ENCODE measurements around the gene CDCP1. TPM values are rescaled to one million over a fixed set of nuclear protein-coding genes. Genes with fewer than 3 reads are reported as not detected.

CDCP1 gene
- total RNA-seq, 4 donors from 2014 or later = 41.6 to 64.6 (median 53.4) TPM

- H3K27me3 ChIP-seq = no peaks in the 10 kb centered on the region
- WGBS, 2 donors (ENCODE audit: low coverage in 1 of 2) = 85% methylated on average over 4 of the region's 4 CpGs; no CpG with 5 or more reads in 1 of the 2 donors
- intact Hi-C loops (cut with DNase I; ENCODE audit: low total_unique reads) = no loop called here
Observed at GRCh38 chr3:45191424-45191823, 45.2 kb upstream of the CDCP1 start.

GRCh38 chr3:45188719-45189659 lies 42.8 kb upstream of the CDCP1 start:
- H3K9me3 ChIP-seq = no peaks in the 10 kb centered on the region
- WGBS, 2 donors (ENCODE audit: low coverage in 1 of 2) = 63 to 67% methylated on average over 2 to 8 of the region's 8 CpGs
- H3K36me3 ChIP-seq = no peaks in the 10 kb centered on the region
- in situ Hi-C loops (cut with MboI; ENCODE audit: low pct_ligation_motif_present in 1 of 4, low pct_unique_long_range_greater_than_20kb in 1 of 4, low sequenced_read_pairs in 3 of 4) = no loop called here
- no peak overlapping the region for H3K4me3 ChIP-seq
- TF ChIP-seq EP300 (IDR thresholded peaks at IDR 0.05; ENCODE audit: low read depth) = no peak
- TF ChIP-seq POLR2AphosphoS5 (IDR thresholded peaks at IDR 0.05) = peak in 2 of 3 donors; percentile 23 to 74
- intact Hi-C loops (cut with DNase I; ENCODE audit: low total_unique reads) = no loop called here
- H3K4me1 ChIP-seq = peaks cover under 1 to 29% (median 5%) of the 10 kb centered on the region in 4 donors
- peak overlapping the region in 2 of 4 donors; percentile 15 to 26 for H3K27ac ChIP-seq
- H3K27me3 ChIP-seq = no peaks in the 10 kb centered on the region
- DNase-seq = no peak

More at GRCh38 chr3:45191424-45191823, 45.2 kb upstream of the CDCP1 start:
- Histone ChIP-seq H3K27ac (peak overlapping the region in 1 of 4 donors; percentile 3), H3K4me3 (no peak overlapping the region), H3K36me3 (no peaks in the 10 kb centered on the region), H3K9me3 (no peaks in the 10 kb centered on the region), H3K4me1 (peaks cover 0 to 32% (median 11%) of the 10 kb centered on the region in 4 donors)
- TF ChIP-seq EP300 (IDR thresholded peaks at IDR 0.05; ENCODE audit: low read depth) = no peak
- TF ChIP-seq POLR2AphosphoS5 (IDR thresholded peaks at IDR 0.05) = no peak
- TF ChIP-seq CTCF (IDR thresholded peaks at IDR 0.05) = no peak
- no peak for TF ChIP-seq POLR2A (IDR thresholded peaks at IDR 0.05)
- no peak for DNase-seq
- in situ Hi-C loops (cut with MboI; ENCODE audit: low pct_ligation_motif_present in 1 of 4, low pct_unique_long_range_greater_than_20kb in 1 of 4, low sequenced_read_pairs in 3 of 4) = no loop called here

GRCh38 chr3:45187694-45188141 lies 41.5 kb upstream of the CDCP1 start:
- no peaks in the 10 kb centered on the region for H3K27me3 ChIP-seq
- DNase-seq = no peak
- H3K9me3 ChIP-seq = no peaks in the 10 kb centered on the region
- no peak overlapping the region for H3K27ac ChIP-seq
- no peaks in the 10 kb centered on the region for H3K36me3 ChIP-seq
- no peak overlapping the region for H3K4me3 ChIP-seq
- in situ Hi-C loops (cut with MboI; ENCODE audit: low pct_ligation_motif_present in 1 of 4, low pct_unique_long_range_greater_than_20kb in 1 of 4, low sequenced_read_pairs in 3 of 4) (no loop called here), intact Hi-C loops (cut with DNase I; ENCODE audit: low total_unique reads) (no loop called here)
- 62 to 79% methylated on average over 2 to 3 of the region's 3 CpGs for WGBS, 2 donors (ENCODE audit: low coverage in 1 of 2)
- peaks cover 11 to 40% (median 17%) of the 10 kb centered on the region in 4 donors for H3K4me1 ChIP-seq
- TF ChIP-seq POLR2AphosphoS5 (IDR thresholded peaks at IDR 0.05) = no peak
- TF ChIP-seq EP300 (IDR thresholded peaks at IDR 0.05; ENCODE audit: low read depth) = no peak
- TF ChIP-seq CTCF (IDR thresholded peaks at IDR 0.05) = no peak
- TF ChIP-seq POLR2A (IDR thresholded peaks at IDR 0.05) = no peak

- in situ Hi-C loops (cut with MboI; ENCODE audit: low pct_ligation_motif_present in 1 of 4, low pct_unique_long_range_greater_than_20kb in 1 of 4, low sequenced_read_pairs in 3 of 4) (no loop called here), intact Hi-C loops (cut with DNase I; ENCODE audit: low total_unique reads) (no loop called here)
- no peak for DNase-seq
- H3K9me3 ChIP-seq = no peaks in the 10 kb centered on the region
- WGBS, 2 donors (ENCODE audit: low coverage in 1 of 2) = 80 to 94% methylated on average over 2 to 6 of the region's 6 CpGs
- H3K27me3 ChIP-seq = no peaks in the 10 kb centered on the region
- TF ChIP-seq EP300 (IDR thresholded peaks at IDR 0.05; ENCODE audit: low read depth) (no peak), CTCF (IDR thresholded peaks at IDR 0.05) (no peak), POLR2AphosphoS5 (IDR thresholded peaks at IDR 0.05) (no peak), POLR2A (IDR thresholded peaks at IDR 0.05) (no peak)
- no peaks in the 10 kb centered on the region for H3K36me3 ChIP-seq
- peaks cover 13 to 40% (median 20%) of the 10 kb centered on the region in 4 donors for H3K4me1 ChIP-seq
- no peak overlapping the region for H3K27ac ChIP-seq
- H3K4me3 ChIP-seq = no peak overlapping the region
Observed at GRCh38 chr3:45186871-45187270, 40.7 kb upstream of the CDCP1 start.

Data from transverse colon (tissue), 4 donors.